Lower leg skin (tissue), 4 donors: ENCODE results near the gene C7. TPM values are rescaled to one million over a fixed set of nuclear protein-coding genes. Genes with fewer than 3 reads are reported as not detected.
"Not testable (repeated sequence)": the region's sequence is repeated elsewhere in the genome, so short reads cannot be mapped to it uniquely, and the experiment has no call there.

Experiments
- DNase-seq, 2 donors: peaks; one replicate each; pipeline ENCODE4 v3.0.0-alpha.2; 2019; ENCODE audit warnings: low spot score in 2 of 2
- H3K4me3 ChIP-seq: fragments of 200-600 bp; sonication (generic); 2 replicates; pipeline ENCODE4 v1.5.1; 2017; ENCODE audit warnings: mild to moderate bottlenecking, low read depth; ENCODE audit not compliant: poor library complexity, severe bottlenecking
- POLR2A ChIP-seq, 2 donors: fragments of 450-650 bp; IDR thresholded peaks; one replicate each; pipeline ENCODE4 v1.6.1; 2016 to 2017; ENCODE audit warnings: antibody characterized with exemption in 2 of 2, mild to moderate bottlenecking in 1 of 2, moderate library complexity in 1 of 2
- WGBS, 2 donors: methylation state at CpG; one replicate each; pipeline ENCODE4 v1.1.5; 2018; 5-methylcytosine and 5-hydroxymethylcytosine counted together
- intact Hi-C: fragments of 100-400 bp; cut with DNase I; formaldehyde crosslinking; loops from one replicate; pipeline ENCODE4 v1.15.0; 2023; ENCODE audit warnings: low total_unique reads
- total RNA-seq, 4 donors: library from RNA; depleted of rRNA; stranded (reverse); fragments of >200 nt; gene quantifications; one replicate each; pipeline ENCODE4 v1.1.0, GENCODE V29; 2016
- TF ChIP-seq, protein P1 (sequence below), 3 donors: fragments of 450-650 bp; IDR thresholded peaks; one replicate each; pipeline ENCODE4 v1.5.1; 2016; ENCODE audit warnings: antibody characterized with exemption in 3 of 3, mild to moderate bottlenecking in 3 of 3, moderate library complexity in 2 of 3

Gene C7
- total RNA-seq, 4 donors from 2014 or later, result 7.8 to 47.7 (median 15.2) TPM

- WGBS, 2 donors, result 56 to 62% methylated on average over 3 of the region's 3 CpGs
- intact Hi-C loops, result no loop called here
- TF ChIP-seq, protein P1, sequence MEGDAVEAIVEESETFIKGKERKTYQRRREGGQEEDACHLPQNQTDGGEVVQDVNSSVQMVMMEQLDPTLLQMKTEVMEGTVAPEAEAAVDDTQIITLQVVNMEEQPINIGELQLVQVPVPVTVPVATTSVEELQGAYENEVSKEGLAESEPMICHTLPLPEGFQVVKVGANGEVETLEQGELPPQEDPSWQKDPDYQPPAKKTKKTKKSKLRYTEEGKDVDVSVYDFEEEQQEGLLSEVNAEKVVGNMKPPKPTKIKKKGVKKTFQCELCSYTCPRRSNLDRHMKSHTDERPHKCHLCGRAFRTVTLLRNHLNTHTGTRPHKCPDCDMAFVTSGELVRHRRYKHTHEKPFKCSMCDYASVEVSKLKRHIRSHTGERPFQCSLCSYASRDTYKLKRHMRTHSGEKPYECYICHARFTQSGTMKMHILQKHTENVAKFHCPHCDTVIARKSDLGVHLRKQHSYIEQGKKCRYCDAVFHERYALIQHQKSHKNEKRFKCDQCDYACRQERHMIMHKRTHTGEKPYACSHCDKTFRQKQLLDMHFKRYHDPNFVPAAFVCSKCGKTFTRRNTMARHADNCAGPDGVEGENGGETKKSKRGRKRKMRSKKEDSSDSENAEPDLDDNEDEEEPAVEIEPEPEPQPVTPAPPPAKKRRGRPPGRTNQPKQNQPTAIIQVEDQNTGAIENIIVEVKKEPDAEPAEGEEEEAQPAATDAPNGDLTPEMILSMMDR (IDR thresholded peaks at IDR 0.05), result no peak
- no peak for TF ChIP-seq POLR2A (IDR thresholded peaks at IDR 0.05)
- DNase-seq, result no peak
- H3K4me3 ChIP-seq, result no peak overlapping the region
Observed at GRCh38 chr5:41003670-41004376, 94.5 kb downstream of the C7 start.

GRCh38 chr5:41004931-41005330, 95.6 kb downstream of the C7 start:
- intact Hi-C loops, result no loop called here
- no peak overlapping the region for H3K4me3 ChIP-seq
- WGBS, 2 donors, result 82 to 87% methylated on average over 7 of the region's 7 CpGs
- TF ChIP-seq, protein P1 (IDR thresholded peaks at IDR 0.05), result no peak
- no peak for TF ChIP-seq POLR2A (IDR thresholded peaks at IDR 0.05)
- no peak for DNase-seq

DNA sequence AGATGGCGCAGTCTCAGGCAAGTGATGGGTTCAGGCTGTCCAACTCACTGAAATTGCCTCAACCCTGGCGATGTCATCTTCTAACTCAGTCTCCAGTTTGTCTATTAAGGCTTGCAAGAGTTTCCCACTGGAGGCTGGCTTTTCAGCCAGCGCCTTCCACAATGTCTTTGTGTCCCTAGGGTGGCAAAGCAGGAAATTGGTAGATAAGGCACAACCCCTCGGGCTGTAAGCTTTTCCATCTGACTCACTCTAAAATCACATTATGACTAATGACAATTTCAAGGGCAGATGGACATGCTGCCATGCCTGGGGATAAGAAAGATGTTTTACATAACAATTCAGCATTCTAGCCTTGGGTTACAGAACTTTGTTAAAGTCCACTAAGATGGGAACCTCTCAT, 99.9 kb downstream of the C7 start:
- 73 to 76% methylated on average over 4 of the region's 4 CpGs for WGBS, 2 donors
- TF ChIP-seq, protein P1 (IDR thresholded peaks at IDR 0.05), result no peak
- TF ChIP-seq POLR2A (IDR thresholded peaks at IDR 0.05), result no peak
- H3K4me3 ChIP-seq, result no peak overlapping the region
- intact Hi-C loops, result no loop called here
- no peak for DNase-seq

DNA sequence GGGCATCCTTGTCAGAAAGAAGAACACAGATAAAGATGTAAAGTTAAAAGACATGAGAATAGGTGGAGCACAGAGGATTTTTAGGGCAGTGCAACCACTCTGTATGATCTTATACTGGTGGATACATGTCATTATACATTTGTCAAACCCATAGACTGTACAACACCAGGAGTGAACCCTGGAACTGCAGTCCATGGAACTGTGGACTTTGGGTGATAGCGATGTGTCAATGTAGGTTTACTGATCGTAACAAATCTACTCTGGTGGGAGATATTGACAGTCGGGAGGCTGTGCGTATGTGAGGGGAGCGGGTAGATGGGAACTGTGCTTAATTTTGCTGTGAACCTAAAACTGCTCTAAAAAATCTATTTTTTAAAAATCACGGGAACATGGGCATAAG, 101.3 kb downstream of the C7 start:
- no peak for DNase-seq
- WGBS, 2 donors, result 84 to 97% methylated on average over 6 of the region's 6 CpGs
- intact Hi-C loops, result no loop called here
- no peak for TF ChIP-seq POLR2A (IDR thresholded peaks at IDR 0.05)
- no peak overlapping the region for H3K4me3 ChIP-seq

- intact Hi-C loops, result no loop called here
- WGBS, 2 donors, result 70 to 75% methylated on average over 4 of the region's 4 CpGs
- no peak overlapping the region for H3K4me3 ChIP-seq
- DNase-seq, result no peak
- TF ChIP-seq, protein P1 (IDR thresholded peaks at IDR 0.05), result no peak
- no peak for TF ChIP-seq POLR2A (IDR thresholded peaks at IDR 0.05)
Observed at GRCh38 chr5:41012318-41012717, 103.0 kb downstream of the C7 start.

DNA sequence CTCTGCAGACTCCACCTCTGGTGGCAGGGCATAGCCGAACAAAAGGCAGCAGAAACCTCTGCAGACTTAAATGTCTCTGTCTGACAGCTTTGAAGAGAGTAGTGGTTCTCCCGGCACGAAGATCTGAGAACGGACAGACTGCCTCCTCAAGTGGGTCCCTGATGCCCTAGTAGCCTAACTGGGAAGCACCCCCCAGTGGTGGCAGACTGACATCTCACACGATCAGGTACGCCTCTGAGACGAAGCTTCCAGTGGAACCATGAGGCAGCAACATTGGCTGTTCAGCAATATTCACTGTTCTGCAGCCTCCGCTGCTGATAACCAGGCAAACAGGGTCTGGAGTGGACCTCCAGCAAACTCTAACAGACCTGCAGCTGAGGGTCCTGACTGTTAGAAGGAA, 113.3 kb downstream of the C7 start:
- DNase-seq, H3K4me3 ChIP-seq, intact Hi-C loops: not testable (repeated sequence)
- WGBS, 2 donors, result 93 to 99% methylated on average over 8 of the region's 8 CpGs

Other genes with a start within 250 kb of the C7 start
- 10 to 100 TPM; 14.6 to 27.3 (median 20.8) TPM for gene PTGER4, start 229.6 kb upstream of the C7 start, total RNA-seq
- 10 to 100 TPM in 2 of 4 donors, 1 to 10 TPM in 2; 8.7 to 13.1 (median 11.0) TPM for gene TTC33, start 153.5 kb upstream of the C7 start, total RNA-seq
- gene PRKAA1, start 111.1 kb upstream of the C7 start, total RNA-seq, result 10 to 100 TPM; 44.8 to 60.0 (median 54.9) TPM
- gene RPL37, start 74.3 kb upstream of the C7 start, total RNA-seq, result 100 to 1,000 TPM; 202 to 750 (median 389) TPM
- 1 to 10 TPM; 2.2 to 5.4 (median 3.6) TPM for gene CARD6, start 68.1 kb upstream of the C7 start, total RNA-seq
- gene MROH2B, start 161.8 kb downstream of the C7 start, total RNA-seq, result not detected